ENCODE measurements around the gene PIGR. TPM values are rescaled to one million over a fixed set of nuclear protein-coding genes. Genes with fewer than 3 reads are reported as not detected.

Gene PIGR
- total and polyA plus RNA-seq, 9 of the 15 experiments (the other 6 are each of a cell fraction or from before 2014, with no cell fraction given): 0.01 to 1.5 (median 0.03) TPM; not detected in 4

DNA sequence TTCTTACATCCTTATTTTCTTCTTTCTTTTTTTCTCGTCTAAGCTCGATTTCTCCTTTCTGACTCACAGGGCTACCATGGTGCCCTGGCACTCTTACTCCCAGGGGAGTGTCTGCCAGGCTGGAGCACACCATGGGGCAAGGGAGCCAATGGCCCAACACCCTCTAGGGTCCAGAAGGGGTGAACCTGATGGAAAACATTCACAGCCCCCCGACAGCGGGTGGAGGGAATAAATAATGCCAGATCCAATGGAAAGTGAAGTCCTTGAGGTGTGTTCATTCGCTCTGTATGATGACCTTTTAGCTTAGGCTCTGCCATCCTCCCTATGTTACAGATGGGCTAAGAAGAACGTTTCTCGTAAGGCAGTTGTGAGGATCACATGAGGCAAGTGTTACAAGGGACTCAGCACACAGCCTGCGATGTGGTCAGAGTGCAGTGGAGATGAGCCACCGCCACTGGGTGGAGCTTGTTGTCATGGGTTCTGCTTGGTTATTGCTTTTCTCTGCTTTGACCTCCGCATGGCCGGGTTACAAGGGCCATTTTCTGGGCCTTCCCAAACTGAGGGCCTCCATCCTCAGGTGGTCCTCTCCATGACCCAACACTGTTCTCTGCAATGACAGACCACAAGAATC lies 21.0 kb downstream of the PIGR start (continued):
- TF ChIP-seq, protein P1, sequence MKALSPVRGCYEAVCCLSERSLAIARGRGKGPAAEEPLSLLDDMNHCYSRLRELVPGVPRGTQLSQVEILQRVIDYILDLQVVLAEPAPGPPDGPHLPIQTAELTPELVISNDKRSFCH (CRISPR knock-in tag; IDR thresholded peaks at IDR 0.05): no peak
- TF ChIP-seq, protein P1 (tag; IDR thresholded peaks at IDR 0.05): no peak
- TF ChIP-seq MAFK (IDR thresholded peaks at IDR 0.05; ENCODE audit: low read length): no peak
- TF ChIP-seq MCM5 (IDR thresholded peaks at IDR 0.05; ENCODE audit: low read depth): no peak
- TF ChIP-seq FOS (IDR thresholded peaks at IDR 0.05; ENCODE audit: extremely low read depth, insufficient read length): no peak
- no peak for TF ChIP-seq ZNF133 (CRISPR knock-in tag; IDR thresholded peaks at IDR 0.05)
- no peak for TF ChIP-seq TCFL5 (CRISPR knock-in tag; conservative IDR thresholded peaks at IDR 0.05)
- no peak for TF ChIP-seq SREBF2 (CRISPR knock-in tag; IDR thresholded peaks at IDR 0.05)
- TF ChIP-seq RREB1 (CRISPR knock-in tag; IDR thresholded peaks at IDR 0.05): no peak
- TF ChIP-seq NELFE (IDR thresholded peaks at IDR 0.05; ENCODE audit: insufficient read depth, insufficient read length): no peak
- no peak for TF ChIP-seq STAG1 (CRISPR knock-in tag; IDR thresholded peaks at IDR 0.05; ENCODE audit: borderline replicate concordance)
- TF ChIP-seq FOXP4 (CRISPR knock-in tag; IDR thresholded peaks at IDR 0.05; ENCODE audit: borderline replicate concordance): no peak
- no peak for TF ChIP-seq ZNF699 (CRISPR knock-in tag; IDR thresholded peaks at IDR 0.05; ENCODE audit: insufficient replicate concordance)
- TF ChIP-seq KLF13 (tag; IDR thresholded peaks at IDR 0.05; ENCODE audit: borderline replicate concordance, low read depth): no peak
- TF ChIP-seq CHD1 (IDR thresholded peaks at IDR 0.05; ENCODE audit: low read length): no peak
- TF ChIP-seq, protein P2, sequence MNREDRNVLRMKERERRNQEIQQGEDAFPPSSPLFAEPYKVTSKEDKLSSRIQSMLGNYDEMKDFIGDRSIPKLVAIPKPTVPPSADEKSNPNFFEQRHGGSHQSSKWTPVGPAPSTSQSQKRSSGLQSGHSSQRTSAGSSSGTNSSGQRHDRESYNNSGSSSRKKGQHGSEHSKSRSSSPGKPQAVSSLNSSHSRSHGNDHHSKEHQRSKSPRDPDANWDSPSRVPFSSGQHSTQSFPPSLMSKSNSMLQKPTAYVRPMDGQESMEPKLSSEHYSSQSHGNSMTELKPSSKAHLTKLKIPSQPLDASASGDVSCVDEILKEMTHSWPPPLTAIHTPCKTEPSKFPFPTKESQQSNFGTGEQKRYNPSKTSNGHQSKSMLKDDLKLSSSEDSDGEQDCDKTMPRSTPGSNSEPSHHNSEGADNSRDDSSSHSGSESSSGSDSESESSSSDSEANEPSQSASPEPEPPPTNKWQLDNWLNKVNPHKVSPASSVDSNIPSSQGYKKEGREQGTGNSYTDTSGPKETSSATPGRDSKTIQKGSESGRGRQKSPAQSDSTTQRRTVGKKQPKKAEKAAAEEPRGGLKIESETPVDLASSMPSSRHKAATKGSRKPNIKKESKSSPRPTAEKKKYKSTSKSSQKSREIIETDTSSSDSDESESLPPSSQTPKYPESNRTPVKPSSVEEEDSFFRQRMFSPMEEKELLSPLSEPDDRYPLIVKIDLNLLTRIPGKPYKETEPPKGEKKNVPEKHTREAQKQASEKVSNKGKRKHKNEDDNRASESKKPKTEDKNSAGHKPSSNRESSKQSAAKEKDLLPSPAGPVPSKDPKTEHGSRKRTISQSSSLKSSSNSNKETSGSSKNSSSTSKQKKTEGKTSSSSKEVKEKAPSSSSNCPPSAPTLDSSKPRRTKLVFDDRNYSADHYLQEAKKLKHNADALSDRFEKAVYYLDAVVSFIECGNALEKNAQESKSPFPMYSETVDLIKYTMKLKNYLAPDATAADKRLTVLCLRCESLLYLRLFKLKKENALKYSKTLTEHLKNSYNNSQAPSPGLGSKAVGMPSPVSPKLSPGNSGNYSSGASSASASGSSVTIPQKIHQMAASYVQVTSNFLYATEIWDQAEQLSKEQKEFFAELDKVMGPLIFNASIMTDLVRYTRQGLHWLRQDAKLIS (CRISPR knock-in tag; IDR thresholded peaks at IDR 0.05): no peak
